ENCODE results near the gene AK2.
A peak's percentile ranks its signal among the peaks of the same experiment; 100 is the strongest.
"Not testable (repeated sequence)": the region's sequence is repeated elsewhere in the genome, so short reads cannot be mapped to it uniquely, and the experiment has no call there.

The AK2 gene

DNA sequence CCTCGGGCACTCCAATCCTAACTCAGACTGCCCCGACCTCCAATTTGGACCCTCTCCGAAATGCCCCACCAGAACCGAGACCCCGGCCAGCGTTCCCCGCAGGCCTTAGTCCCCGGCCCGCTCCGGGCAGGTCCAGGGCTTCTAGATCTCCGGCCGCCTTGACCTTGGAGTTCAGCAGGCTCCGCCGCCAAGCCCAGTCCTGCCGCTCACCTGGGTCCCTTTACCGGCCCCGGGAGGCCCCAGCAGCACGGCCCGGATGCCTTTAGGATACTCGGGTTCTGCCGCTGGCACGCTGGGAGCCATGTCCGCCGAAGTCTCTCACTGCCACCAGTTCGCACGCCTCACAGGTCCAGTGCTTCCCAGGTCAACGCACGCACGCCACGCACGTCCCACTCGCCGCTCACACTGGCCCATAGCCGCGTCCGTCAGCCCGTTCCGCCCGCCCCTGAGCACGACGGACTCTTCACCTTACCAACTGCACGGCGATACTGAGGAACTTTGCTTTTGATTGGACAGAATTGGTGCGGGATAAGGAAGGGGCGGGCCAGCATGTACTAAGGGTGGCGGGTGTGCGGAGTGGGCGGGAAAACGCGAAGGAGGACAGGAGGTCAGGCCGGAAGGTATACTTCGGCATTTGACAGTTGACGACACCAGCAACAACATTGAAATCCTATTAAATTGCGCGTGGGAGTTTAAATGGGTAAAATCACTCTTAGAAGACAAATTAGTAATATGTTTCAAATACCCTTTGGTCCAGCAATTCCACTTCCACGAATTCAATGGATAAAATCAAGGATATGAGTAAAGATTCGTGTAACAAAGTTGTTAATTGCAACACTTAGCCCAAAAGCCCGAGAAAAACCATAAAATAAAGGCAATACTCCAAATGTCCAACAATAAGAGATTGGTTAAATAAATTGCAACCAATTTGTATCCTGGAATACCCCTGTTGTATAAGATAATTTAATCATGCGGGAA is at the start of gene AK2:
TSS of gene AK2 (minus strand) at position 358 of the 978 bp plus-strand sequence. CDS start at position 303, 55 bp downstream.
- DNase-seq (ENCODE audit: low spot score) = peak; percentile 95

DNA sequence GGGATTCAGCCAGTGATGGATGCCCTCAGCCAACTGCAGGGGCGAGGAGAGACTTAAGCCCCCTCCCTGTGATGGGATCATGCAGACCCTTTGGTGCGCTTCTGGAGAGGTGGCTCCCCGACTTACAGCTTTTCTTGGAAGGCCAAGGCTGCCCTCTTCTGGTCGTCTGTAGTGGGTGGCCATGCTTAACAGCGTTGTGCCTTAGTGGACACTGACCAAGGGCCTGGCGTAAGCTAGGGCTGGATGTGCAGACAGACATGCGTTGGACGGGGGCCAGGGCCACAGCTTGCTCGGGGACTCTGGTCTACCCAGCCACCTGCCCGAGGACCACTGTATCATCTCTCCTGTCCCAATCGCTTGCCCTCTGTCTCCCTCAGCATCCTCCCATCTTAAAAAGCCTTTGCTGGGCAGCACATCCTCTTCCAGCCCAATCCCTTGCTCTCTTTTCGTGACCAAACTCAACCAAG is 49.7 kb upstream of the AK2 start:
- peak; percentile 28 for DNase-seq (ENCODE audit: low spot score)

DNA sequence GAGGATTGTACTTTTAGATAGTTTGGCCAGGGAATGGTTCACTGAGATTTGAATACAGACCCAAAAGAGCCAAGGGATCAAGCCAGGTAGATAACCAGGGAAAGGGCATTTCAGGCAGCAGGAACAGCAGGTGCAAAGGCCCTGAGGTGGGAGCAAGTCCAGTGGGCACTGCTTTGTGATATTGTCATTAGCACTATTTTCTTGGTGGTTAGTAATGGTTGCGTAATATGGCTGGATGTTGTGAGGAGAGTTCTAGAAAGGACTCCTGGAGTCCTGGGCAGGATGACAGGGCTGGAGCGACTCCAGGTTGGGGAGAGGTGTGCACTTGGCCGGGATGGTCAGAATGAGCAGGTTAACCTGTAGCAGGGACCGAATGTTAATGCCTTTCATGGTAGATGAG is 48.6 kb upstream of the AK2 start:
- DNase-seq (ENCODE audit: low spot score) = no peak

GRCh38 chr1:33082575-33083108 is 46.0 kb upstream of the AK2 start:
- no peak for DNase-seq (ENCODE audit: low spot score)

DNA sequence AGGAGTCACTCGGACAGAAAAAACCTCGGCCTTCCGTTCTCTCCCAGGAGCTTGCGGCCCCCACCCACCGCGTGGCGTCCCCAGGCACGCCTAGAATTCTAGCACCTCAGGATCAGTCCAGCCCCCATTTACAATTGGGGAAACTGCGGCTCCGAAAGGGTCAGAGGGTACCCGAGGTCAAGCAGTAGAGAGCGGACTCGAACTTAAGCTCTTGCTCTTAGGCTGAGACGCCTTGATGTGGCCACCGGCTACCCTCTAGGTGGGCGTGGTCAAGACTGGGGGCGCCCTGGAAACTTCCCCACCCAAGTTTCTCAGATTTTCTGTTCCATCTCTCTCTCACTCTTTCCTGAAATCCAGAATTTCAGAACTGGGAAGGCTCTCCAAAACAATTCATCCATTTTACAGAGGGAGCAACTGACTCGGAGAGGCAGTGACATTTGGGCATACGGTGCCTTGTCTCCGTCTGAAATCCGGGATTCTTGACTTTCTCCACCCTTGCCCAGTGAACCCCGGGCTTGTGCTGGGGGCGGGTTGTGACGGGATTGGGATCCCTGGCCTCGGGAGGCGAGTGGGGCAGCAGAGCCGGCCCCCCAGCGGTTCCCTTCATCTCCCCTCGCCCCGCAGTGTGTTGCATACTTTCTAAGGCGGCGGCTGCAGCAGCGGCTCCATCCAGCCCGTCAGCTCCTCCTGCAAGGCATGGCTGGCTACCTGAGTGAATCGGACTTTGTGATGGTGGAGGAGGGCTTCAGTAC is 45.0 kb upstream of the AK2 start:
- DNase-seq (ENCODE audit: low spot score) = no peak

DNA sequence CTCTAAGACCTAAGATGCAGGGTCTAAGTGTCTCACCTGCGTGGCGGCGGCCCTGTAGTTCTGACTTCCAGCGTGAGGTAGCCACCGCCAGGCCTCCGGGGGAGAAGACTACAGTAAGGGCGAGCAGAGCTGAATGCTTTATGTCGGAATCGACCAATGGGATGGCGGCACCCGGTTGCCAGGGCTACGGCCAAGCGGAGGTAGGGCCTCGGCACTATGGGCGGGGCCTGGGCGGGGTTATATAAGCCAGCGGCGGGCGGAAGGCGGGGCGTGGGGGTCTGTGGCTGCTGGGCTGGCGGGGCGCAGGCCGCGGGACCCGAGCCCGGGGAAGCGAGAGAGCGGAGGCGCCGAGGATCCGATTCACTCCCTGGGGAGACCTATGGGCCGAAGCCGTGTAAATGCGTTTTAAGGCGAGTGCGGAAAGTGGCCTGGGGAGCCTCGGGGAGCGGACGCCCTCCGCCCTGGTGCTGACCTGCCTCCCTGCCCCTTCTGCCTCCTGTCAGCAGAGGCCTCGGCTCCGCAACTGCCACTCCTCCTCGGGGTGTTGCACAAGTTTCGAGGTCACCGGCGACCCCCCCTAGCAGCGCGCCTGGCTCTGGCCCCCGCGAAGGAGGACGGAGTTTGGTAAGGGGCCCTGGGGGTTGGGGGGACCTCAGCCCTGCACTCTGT is 44.3 kb upstream of the AK2 start, which contains the start of gene AZIN2:
TSS of gene AZIN2 (plus strand) at position 269 of the 669 bp plus-strand sequence. CDS start 1,097 bp downstream, outside the sequence.
- DNase-seq (ENCODE audit: low spot score) = peak; percentile 96

DNA sequence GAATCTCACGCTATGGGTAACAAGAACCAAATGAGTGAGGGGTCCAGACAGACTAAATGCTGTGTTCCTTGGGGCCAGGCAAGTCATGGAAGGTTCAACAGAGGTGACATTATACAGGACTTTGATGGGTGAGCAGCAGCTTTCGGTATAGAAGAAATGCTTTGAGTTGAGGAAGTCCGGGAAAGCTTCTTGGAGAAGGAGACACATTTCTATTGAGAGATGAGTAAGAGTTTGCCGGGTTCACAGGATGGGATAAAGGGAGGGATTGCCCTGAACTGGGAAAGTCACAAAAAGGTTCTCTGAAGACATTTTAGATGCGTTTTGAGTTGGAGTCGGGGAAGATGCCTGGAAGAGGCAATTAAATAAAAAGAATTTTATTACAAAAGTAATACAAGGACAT is 43.7 kb upstream of the AK2 start:
- no peak for DNase-seq (ENCODE audit: low spot score)

DNA sequence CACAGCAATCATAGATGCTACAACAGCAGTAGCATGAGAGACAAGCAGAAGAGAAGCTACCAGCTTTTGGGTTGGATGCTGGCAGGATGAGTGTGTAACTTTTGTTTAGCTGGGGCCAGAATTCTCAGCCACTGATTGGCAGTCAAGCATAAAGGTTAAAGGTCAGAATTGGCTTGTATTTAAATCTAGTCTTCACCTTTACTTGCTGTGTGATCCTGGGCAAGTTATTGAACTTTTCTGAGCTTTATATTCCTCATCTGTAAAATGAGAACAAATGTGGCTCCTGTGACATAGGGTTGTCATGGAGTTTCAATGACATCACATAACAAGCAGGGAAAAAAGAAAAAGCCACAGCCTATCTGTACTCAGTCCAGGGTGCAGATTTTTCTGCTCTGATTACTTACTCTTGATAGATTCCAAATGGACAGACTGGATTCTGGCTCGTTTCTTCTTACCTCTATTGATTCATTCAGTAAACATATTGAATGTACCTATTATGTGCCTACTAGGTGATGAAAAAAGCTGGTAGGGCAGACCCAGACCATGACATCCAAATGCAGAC is 41.4 kb upstream of the AK2 start:
- no peak for DNase-seq (ENCODE audit: low spot score)

DNA sequence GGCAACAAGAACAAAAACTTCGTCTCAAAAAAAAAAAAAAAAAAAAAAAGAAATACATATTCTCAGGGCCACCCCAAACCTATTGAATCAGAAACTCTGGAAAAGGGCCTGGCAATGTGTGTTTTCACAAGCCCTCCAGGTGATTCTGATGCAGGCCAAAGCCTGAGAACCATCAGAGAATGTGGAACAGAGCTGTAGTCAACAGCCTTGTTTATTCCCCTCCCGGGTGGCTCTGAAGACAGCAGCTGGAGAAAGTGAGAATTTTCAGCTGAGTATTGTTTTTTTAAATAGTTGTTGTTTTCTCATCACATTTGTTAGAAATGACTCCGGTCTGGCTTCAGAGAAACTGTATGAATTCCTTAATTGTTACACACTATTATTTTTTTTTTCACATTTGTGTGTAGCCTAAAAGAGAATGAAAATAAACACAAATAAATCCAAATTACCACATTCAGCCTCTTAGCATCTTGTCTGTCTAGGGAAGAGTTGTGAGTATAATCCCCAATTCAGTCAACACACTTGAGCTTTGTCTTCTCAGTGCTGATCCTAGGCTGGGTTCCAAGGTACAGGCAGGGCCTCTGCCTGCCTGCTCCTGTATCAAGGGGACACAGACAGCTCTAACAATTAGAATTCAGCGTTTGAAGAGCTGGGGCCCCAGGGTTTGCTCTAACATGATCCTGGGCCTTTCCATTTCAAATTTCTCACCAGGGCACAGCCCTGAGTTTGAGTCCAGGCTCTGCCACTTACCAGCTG is 37.7 kb upstream of the AK2 start:
- no peak for DNase-seq (ENCODE audit: low spot score)

DNA sequence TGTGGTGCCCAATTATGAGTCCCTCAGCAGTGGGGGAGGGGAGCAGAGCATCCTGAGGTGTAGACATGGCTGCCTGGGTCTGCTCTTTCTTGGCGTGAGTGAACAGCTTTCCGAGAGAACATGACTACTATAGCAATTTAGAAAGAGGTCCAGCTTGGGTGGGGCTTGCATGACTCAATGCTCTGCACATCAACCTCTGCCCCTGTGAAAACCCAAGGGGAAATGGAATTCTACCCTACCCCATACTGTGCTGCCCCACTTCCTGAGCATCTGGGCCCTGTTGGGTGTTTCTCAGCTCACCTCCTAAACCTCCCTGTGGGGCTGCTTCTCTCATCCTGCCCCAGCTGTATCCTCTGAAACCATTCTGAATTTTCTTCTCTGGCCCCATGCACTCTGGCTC is 36.0 kb upstream of the AK2 start:
- DNase-seq (ENCODE audit: low spot score) = no peak

GRCh38 chr1:33070628-33071027 is 33.9 kb upstream of the AK2 start:
- DNase-seq (ENCODE audit: low spot score) = no peak

DNA sequence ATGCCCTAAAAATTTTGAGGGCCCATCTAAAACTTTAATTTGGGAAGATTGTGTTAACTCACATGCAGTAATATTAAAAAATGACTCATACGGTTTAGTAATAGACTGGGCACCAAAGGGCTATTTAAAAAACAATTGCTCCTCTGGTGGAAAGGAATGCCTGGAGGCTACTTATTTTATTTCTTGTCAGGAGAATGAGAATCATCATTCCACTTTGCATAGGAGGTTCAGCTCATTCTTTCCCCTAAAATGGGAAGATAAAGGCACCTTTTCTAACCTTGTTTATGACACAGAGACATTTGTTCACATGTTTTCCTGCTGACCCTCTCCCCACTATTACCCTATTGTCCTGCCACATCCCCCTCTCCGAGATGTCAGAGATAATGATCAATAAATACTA is 31.4 kb upstream of the AK2 start:
- DNase-seq (ENCODE audit: low spot score) = not testable (repeated sequence)

DNA sequence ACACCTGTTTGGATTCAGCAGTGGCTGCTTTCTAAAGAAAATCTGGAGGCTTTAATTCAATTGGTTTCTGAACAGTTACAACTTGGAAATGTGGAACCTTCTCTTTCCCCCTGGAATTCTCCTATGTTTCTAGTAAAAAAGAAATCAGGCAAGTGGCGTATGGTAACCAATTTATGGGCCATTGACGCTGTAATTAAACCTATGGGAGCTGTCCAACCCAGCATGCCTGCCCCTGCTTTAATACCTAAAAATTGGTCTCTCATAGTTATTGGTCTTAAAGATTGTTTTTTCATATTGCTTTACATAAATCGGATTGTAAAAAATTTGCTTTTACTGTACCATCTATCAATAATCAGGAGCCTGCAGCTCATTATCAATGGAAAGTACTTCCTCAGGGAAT is 29.8 kb upstream of the AK2 start:
- not testable (repeated sequence) for DNase-seq (ENCODE audit: low spot score)

GRCh38 chr1:33065301-33065700 is 28.6 kb upstream of the AK2 start:
- no peak for DNase-seq (ENCODE audit: low spot score)

DNA sequence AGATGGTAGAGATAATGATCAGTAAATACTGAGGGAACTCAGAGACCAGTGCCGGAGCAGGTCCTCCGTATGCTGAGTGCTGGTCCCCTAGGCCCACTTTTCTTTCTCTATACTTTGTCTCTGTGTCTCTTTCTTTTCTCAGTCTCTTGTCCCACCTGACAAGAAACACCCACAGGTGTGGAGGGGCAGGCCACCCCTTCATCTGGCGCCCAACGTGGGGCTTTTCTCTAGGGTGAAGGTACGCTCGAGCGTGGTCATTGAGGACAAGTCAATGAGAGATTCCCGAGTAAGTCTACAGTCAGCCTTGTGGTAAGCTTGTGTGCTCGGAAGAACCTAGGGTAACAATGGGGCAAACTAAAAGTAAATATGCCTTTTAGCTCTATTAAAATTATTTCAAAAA is 27.6 kb upstream of the AK2 start:
- not testable (repeated sequence) for DNase-seq (ENCODE audit: low spot score)

DNA sequence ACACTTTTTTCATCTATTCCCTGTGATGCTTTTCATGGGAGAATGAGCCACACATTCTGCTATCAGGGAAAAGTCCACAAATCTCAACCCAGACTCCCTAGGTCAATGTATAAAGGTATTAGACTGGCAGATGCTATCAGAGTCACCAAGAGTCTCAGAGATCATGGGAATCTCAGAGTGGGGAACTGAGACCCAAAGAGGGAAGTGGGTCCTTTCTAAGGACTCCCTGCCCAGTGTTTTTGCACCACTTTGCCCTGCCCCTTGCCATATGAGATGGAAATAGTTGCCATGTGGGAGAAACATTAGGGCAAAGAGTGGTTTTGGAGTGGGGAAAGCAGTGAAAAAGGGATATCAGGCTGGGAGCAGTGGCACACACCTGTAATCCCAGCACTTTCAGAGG is 25.2 kb upstream of the AK2 start:
- DNase-seq (ENCODE audit: low spot score) = no peak

- DNase-seq (ENCODE audit: low spot score) = no peak
Measured at GRCh38 chr1:33060579-33061083, 23.9 kb upstream of the AK2 start.

DNA sequence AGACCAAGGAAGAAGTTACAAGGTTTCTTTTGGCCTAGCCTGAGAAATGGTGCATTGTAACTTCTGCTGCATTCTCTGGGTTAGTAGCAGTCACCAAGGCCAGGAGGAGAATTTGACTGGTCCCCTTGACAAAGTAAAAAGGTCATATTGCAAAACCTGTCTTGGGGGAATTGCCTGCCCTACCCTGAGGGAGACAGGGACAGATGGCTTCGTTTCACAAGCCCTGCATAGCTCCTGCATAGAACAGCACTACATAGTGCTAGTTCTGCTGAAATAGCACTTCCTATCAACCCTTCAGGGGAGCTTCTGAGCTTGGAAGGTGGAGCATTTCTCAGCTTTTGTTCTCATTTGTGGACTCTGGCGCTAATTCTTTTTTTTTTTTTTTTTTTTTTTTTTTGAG is 20.4 kb upstream of the AK2 start:
- no peak for DNase-seq (ENCODE audit: low spot score)

DNA sequence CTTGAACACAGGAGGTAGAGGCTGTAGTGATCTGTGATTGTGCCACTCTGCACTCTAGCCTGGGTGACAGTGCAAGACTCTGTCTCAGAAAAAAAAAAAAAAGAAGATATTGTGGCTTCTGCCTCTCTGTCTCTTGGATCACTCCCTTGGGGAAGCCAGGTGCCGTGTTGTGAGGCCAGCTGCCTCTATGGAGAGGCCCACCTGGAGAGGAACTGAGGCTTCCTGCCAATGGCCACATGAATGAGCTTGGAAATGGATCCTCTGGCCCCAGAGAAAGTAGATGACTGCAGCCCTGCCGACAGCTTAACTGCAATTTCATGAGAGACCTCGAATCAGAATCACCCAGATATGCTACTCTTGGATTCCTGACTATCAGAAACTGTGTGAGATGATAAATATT is 19.7 kb upstream of the AK2 start:
- no peak for DNase-seq (ENCODE audit: low spot score)

DNA sequence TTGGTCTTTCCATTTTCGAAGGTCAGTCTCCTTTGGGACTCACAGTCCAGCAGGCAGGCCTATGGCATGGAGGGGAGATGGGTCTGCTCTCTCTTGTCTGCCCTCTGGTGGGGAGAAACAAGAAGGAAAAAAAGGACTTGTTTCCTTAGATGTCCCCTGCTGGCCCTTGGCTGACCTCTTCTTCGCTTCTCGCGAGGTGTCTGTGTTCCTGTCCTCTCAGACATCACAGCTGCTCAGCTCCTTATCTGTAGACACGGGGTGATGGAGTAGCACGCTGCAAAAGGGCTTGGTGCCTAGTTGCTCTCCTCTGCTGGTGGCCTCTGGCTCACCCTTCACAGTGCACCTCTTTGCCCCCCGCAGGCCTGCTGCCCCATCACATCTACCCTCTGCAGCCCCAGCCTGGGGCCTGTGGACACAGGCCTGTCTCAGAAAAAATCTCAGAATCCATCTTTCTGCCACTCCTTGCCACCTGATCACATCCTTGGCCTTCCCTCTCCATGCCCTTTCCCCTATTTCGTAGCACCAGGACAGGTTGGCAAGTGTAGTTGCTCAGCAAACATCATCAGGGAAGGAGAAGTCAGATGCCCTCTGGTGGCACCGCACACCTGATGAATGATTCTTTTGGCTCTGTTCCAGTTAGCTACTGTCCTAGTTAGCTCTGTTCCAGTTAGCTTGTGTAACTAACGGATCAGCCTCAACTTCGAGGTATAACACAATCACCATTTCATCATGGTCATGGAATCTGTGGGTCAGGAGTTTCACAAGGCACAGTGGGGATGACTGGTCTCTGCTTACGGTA is 18.7 kb upstream of the AK2 start:
- DNase-seq (ENCODE audit: low spot score) = peak; percentile 46

Measured in CD4-positive, alpha-beta T cell treated with Interleukin-15 for 4 hours (primary cell).